Measurements from ENCODE around the gene PLEKHH3.

The PLEKHH3 gene

DNA sequence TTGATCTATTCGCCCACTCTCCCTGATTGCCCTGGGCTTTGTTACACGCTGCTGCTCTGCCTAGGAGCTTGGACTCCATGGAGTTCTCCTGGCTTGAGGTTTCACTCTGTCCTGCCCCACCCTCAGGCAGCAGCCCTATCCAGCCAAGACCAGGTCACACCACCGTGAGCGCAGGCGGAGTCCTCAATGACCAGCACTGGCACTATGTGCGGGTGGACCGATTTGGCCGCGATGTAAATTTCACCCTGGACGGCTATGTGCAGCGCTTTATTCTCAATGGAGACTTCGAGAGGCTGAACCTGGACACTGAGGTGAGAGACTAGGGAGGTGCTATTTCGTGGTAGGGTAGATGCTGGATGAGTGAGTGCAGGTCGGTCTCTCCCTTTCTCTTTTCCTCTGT lies 9.0 kb upstream of the PLEKHH3 start:
- DNase-seq (ENCODE audit: low spot score), result no peak

DNA sequence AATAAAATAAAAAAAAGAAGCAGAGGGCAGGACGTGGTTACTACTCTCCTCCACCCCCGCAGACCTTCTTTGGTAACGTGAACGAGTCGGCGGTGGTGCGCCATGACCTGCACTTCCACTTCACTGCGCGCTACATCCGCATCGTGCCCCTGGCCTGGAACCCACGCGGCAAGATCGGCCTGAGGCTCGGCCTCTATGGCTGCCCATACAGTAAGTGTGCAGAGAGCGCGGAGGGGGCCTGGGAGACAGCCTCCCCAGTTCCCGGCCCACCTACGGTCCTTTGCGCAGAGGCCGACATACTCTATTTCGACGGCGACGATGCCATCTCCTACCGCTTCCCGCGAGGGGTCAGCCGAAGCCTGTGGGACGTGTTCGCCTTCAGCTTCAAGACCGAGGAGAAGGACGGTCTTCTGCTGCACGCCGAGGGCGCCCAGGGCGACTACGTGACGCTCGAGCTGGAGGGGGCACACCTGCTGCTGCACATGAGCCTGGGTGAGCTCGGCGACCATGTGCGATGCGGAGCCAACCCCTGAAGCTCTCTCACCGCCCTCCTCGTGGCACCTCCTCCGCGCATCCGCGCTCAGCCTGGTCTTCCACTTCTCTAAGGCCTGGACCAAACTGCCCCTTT lies 8.2 kb upstream of the PLEKHH3 start:
- no peak for DNase-seq (ENCODE audit: low spot score)

DNA sequence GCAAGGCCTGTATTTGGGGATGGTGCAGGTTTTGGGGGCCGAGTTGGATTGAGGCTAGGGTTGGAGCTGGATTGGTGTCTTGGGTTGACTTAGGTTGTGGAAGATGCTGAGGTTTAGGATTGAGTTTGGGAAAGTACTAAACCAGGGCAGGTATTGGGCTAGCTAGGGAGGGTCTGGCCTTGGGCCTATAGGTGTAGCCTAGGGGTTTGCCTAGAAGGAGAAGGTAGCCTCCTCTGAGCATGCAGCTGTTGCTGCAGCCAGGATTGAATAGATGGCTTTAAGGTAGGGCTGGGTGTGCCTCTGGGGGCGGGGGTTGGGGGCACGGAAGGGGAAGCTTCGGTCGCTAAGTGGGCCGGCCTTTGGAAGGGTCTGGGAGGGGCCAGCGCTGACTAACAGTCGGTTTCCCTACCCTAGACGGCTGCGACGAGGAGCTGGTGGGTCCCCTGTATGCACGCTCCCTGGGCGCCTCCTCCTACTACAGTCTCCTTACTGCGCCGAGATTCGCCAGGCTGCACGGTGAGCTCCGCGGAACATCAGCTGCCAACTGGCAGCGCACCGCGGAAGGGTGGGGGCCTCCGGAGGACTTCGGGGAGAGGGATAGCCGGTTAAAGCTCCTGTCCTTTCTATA lies 6.7 kb upstream of the PLEKHH3 start:
- DNase-seq (ENCODE audit: low spot score), result no peak

DNA sequence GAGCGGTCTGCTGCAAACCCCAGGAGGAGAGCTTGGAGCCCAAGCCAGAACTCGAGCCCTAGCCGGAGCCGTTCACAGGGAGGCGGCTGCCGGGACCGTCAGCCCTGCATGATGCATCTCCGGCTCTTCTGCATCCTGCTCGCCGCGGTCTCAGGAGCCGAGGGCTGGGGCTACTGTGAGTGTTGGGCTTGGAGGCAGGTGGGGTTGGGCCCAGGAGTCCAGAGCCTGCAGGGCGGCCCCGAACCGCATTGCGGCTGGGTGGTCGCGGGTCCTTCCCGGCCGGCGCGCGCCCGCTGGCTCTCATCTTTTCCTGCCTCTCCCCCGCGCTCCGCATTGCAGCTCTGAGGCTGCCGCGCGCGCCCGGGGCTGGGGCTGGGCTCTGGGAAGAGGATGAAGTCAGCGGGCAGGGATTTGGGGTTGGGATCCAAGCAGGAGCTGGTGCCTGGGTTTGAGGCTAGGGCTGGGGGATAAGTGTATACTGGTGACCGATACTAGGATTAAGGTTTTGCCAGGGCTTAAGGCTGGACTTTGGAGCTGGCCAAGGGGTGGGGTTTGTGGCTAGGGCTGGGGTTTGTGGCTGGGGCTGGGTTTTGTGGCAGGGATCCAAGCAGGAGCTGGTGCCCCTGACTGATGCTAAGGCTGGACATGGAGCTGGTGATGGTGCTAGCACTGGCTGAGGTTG lies 6.1 kb upstream of the PLEKHH3 start:
- DNase-seq (ENCODE audit: low spot score), result no peak

DNA sequence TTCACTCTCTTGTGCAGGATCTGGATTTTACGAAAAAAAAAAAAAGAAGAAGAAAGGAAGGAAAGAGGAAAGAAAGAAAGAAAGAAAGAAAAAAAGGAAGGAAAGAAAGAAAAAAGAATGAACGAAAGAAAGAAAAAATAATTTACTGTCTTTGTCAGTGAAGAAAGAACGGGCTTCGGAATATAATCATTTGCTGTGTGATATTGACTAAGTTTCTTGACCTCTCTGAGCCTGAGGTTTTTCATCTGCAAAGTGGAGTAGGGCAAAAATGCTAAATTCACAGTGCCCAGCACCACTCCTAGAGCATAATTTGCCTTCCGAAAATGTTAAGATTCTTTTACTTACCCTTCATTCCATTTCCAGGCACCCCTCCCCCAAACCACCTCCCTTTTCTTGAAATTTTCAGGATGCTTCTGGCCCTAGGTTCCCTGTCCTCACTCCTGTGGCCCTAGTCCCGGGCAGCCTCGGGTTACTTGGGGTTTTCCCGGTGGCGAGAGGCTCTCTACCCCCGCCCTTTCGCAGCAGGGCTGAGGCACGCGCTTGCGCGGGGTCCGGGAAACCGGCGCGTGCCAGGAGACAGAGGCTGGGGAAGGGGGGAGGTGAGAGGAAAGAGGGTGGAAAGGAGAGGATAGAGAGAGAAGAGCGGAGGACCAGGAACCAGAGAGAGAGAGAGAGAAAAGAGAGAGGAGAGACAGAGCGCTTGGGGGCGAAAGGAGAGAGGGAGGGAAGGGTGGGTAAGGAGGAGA lies 5.4 kb upstream of the PLEKHH3 start, which contains the start of gene CNTNAP1:
Gene CNTNAP1 (plus strand): TSS at position 556 of the 746 bp plus-strand sequence. CDS start 299 bp downstream, outside the sequence.
- no peak for DNase-seq (ENCODE audit: low spot score)

DNA sequence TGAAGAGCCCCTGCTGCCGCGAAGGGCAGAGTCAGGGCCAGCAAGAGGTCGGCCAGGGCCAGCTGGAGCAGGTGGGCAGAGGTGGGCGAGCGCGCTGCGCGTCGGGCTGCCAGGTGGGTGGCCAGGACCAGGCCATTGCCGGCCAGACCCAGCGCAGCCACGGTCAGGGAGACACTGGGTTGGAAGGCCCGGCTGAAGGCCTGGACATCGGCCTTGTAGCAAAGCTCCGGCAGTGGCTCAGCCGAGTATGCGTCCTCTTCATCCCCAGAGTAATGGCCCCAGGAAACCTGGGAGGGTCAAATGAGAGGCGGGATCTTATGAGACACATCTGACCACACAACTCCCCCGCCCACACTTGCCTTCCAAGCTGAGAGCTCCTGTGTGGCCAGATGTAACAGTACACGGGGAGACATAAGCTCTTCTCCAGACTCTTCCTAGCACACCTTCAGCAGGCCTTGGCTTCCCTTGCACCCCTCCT lies 3.6 kb upstream of the PLEKHH3 start:
- no peak for DNase-seq (ENCODE audit: low spot score)

DNA sequence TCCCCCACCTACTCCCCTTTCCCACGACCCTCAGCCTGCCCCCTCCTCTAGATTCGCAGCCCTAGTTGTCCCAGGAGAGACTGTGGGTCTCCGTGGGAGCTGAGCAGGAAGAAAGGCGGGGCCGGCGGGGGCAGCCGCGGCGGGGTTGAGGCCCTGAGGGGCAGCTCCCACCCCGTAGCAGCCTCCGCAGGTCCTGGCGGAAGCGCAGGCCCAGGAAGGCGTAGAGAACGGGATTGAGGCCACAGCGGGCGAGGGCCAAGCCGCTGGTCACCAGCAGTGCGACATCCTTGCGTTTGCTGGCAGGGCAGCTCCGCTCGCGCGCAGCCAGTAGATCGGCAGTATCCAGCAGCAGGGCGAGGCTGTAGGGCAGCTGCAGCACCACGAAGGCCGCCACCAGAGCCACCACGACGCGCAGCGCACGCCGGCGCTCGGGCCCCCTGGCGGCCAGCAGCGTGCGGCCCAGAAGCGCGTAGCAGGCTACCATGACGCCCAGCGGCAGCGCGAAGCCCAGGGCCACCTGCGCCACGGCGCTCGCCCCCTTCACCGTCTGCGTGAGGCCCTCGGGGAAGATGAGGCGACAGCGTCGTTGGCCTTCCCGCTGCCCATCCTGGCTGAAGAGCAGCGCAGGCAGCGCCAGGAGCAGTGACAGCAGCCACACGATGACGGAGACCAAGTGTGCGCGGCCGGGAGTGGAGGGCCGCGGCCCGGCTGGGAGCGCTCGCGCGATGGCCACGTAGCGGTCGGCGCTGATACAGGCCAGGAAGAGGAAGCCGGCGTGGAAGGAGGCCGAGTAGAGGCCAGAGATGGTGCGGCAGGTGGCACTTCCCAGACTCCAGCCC lies 2.9 kb upstream of the PLEKHH3 start:
- DNase-seq (ENCODE audit: low spot score), result peak; percentile 78

DNA sequence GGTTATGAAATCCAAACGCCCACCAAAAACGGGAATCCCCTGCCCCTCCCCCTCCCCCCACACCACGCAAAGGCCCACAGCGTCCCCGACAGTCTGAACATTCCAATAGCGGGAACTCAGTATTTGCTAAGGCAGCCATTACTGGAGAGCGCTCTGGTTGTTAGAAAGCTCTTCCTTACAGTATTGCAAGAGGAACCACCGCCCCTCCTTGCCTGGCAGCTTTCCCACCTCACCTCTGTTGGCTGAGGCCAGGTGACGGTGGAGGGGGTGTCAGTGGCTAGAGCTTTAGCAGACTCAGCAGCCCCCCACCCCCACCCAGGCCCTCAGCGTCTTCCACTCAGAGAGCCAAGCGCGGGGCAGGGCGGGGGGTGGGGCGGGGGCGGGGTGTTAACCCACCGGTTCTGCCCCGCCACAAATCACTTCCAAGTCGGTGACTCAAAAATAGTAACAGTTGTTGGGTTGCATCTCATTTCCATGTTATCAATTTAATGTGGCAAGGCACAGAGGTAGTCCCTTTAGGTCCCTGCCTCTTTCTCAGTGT lies 2.2 kb upstream of the PLEKHH3 start:
- peak; percentile 43 for DNase-seq (ENCODE audit: low spot score)

DNA sequence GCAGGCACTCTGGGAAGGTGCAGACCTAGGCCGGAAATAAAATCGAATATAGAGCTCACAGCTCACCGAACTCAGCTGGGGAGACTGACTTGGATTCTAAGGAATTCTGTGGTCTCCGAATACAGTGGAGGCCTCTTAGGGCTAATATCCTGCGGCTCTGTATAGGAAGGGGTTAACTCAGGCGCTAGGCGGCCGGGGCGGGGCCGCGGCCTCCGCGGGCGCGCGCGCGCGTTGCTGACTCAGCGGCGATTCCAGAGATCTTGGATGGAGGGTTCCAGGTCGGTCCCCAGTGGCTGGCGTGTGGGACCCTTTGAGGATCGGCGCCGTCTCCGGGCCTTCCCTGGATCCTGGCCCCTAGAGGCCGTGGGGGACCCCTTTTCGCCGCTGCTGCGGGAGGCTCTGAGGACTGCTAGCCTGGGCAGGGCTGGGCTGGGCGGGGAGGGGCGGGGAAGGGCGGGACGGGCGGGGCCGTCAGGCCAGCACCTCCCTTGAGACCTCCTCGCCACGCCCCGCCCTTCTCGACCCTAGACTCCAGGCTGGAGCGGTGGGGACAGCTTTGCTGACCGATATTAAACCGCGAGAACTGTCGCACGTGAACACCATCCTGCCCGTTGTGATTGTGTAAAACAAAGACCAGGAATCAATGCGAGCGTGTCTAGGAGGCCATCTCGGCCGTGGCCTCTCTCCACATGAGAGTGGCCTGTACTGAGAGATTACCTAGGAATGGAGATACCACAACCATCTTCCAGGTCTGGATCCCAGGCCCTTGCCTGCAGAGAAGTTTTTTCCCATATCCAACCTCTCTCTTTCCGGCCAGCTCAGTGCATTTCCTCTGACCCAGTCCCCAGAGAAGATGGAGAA lies 1.4 kb upstream of the PLEKHH3 start:
- peak; percentile 78 for DNase-seq (ENCODE audit: low spot score)

DNA sequence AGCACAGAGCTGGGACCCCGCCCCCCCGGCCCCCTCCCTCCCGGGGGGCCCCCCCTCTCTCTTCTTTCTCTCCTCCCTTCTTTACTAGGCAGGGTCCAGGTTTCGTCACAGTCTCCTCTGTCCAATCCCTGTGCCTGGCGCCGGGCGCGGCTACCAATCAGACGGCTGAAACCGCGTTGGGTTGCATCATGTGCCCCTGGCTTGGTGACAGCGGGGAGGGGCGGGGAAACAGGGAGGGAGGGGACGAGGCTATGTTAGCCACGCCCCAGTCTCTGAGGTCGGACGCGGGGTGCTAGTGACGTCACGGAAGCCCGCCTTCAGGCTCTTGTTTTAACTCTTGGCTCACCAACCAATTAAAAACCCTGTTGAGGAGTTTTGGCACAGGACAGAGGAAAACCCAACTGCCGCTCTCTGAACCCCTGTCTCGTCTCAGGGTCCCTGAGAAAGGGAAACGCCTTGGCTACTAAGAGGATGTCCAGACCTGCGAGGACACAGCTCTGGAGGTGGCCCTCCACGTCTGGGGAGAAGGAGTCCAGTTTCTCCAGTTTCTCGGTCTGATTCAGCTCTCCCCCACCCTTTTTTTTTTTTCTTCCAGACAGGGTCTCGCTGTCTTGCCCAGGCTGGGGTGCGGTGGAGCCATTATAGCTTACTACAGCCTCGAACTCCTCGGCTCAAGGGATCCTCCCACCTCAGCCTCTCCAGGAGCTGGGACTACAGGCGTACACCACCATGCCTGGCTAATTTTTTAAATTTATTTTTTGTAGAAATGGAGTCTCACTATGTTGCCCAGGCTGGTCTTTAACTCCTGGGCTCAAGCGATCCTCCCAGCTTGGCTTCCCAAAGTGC lies 441 bp upstream of the PLEKHH3 start:
- DNase-seq (ENCODE audit: low spot score), result peak; percentile 98

DNA sequence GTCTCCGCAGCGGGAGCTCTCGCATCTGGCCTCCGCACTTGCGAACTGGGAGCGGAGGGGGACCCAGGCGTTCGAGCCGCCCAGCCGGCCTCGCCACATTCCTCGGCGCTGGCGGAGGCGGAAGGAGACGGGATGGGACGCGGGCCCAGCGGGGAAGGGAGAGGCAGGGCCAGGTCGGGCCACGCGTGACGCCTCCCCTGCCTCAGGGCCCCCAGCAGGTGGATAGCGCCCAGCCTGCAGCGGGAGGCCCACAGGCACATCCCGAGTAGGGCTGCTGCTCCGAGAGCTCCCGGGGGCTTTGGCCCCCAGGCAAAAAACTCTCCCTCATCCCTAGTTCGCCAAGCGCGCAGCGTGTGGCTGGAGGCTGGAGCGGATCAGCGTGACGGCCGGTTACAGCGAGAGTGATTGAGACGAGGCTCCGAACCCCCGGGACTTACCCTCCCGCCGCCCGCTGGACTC lies 800 bp downstream of the PLEKHH3 start:
- no peak for DNase-seq (ENCODE audit: low spot score)

DNA sequence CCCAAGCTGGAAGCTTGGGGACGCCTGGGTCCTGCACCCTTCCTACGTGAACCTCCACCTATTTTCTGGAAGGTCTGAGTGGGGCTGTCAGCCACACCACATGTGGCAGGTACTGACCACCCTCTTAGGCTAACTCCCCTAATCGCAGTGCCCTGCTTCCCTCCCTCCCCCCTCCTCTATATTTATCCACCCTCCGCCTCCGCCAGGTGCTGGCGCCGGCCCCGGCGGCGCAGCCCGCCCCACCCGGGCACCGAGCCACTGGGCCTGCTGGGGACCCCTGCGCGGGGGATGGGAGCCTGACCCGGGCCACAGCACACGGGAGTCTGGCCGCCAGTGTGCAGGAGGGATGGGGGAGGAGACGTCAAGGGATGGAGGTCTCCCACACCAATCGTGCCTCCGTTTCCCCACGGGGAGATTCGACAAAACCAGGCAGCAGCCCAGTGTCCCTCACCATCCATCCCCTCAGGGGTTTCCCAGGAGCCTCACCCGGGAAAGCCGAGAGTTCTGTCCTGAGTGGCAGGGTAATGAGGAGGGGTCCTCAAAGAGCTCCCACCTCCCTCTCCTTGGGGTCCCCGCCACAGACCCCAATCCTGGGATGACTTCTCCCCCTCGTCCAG lies 1.3 kb downstream of the PLEKHH3 start:
- no peak for DNase-seq (ENCODE audit: low spot score)

DNA sequence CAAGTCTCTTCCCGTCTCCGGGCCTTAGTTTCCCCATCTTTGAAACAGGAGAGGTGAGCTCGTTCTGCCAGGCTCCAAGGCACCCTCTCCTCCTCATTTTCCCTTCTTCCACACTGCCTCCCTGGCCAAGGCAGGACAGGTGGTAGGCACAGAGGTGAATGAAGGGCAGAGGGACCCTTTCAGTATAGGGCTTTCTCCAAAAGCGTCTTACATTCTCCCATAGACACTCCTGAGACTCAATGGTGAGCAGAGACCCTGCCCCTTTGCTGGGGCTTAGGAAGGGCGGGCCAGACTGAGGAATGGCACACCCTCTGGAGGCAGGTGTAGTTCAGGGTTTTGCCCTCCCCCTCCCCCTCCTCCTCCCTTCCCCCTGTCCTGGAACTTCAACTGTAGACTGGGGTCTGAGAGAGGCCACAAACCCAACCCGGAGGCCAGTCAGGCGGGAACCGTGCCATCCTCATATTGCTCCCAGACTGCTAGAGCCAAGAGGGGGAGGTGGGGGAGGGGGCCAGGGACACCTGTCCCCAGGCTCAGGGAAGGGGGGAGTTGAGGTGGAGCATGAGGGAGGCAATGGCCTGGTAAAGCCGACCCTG lies 1.9 kb downstream of the PLEKHH3 start:
- DNase-seq (ENCODE audit: low spot score), result no peak

DNA sequence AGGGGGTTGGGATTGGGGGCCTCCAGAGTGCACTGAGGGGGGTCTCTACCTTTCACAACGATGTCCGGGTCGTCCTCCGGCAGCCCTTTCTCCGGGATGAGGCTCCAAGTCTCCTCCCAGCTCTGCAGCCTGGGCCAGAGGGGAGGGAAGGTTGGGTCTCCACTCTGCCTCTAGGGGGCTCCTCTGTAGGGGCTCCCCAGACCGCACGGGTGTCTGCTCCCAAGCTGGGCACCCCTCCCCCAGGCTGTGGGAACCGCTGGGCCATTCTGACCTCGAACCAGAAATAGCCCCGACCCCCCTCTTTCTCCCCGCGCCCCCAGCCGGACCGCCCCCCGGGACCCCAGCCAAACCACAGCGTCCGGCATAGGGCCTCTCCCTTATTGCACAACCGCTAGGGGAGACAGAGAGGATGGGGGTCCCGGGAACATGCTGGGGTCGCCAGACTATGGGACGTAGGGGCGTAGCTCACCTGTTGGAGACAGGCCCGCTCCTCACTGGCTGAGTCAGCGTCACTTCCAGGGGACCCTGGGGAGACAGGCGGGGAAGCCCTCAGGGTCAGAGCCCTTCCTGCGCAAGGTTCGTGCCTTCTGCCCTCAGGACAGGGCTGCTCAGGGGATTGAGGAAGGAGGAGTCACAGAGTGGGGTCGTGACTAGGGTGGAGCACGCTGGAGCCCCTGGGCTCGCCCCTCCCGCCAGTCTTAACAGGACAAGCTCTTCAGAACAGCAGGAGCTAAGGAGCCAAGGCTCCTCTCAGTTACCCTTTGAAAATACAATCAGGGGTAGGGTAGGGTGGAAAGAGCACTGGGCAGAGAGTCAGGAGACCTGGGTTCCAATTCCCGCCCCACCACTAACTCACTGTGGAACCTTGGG lies 2.7 kb downstream of the PLEKHH3 start:
- no peak for DNase-seq (ENCODE audit: low spot score)

DNA sequence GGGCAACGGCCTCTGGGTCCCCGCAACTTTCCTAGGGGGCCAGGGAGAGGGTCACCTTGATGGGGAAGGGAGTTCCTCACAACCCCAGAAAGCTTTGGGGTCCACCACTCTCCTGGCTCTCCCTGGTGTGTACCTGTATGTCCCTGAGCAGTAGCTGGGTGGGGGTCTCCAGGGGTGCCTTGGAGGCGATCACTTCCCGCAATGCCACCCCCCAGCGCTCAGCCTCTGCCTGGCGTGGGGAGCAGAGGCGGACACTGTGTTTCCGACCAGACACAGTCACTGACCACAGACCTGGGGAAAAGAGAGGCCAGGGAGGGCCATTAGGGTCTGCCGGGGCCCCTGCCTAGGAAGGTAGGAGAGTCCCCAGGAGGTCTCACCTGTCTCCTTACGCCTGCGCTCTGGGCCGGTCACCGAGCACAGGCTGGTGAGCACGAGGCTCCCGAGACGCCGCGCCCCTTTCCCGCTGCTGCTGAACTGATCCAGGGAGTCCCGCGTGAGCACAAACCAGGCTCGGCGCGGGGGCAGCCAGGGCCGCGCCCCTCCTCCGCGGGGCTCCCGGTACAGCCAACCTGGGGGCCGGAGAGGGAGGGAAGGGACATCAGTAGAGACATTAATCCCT lies 3.4 kb downstream of the PLEKHH3 start:
- no peak for DNase-seq (ENCODE audit: low spot score)

DNA sequence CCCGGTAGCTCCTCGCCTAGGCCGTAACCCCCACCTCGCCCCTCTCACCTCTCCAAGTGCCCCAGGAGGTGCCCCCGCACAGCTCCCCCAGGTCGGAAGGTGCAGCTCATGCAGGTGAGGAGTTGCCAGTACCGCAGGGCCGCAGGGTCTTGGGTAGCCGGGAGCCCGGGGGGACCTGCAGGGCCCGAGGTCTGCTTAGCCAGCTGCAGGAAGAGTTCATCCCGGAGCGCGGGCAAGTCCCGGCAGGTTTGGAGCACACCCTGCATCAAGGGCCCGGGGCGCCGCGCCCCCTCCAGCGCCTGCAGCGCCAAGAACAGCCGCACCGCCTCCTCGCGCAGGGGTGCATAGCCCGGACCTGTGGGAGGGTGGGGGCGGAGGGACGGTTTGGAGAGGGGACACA lies 4.8 kb downstream of the PLEKHH3 start:
- DNase-seq (ENCODE audit: low spot score), result no peak
